PC-9 (cell line): ENCODE results near the gene ITGAX. TPM values are rescaled to one million over a fixed set of nuclear protein-coding genes. Genes with fewer than 3 reads are reported as not detected.

Source experiments
- BruUV-seq: library from RNA; stranded (reverse); fragments of 400-500 nt; replicated peaks from 2 replicates; lab custom pipeline; 2021; lab: Mats Ljungman, UMichigan
- CTCF ChIA-PET: fragments of 300-600 bp; sonication (Branson Sonifier 250); formaldehyde crosslinking; loops from one replicate; lab custom pipeline; 2022; ENCODE audit warnings: antibody characterized with exemption; lab: Charles Lee
- POLR2A ChIA-PET: fragments of 300-600 bp; sonication (Branson Sonifier 250); formaldehyde crosslinking; loops from one replicate; lab custom pipeline; 2022; ENCODE audit warnings: antibody characterized with exemption; ENCODE audit not compliant: unreplicated experiment; lab: Charles Lee
- DNase-seq, 2 experiments: peaks; one replicate each; pipeline versions ENCODE4 v3.0.0 to v3.0.0-alpha.2; 2015 to 2022; ENCODE audit warnings: mixed read lengths in 1 of 2
- H2AFZ ChIP-seq: fragments of 200-600 bp; sonication (generic); 2 replicates; pipeline ENCODE4 v1.8.1; 2017; ENCODE audit warnings: antibody characterized with exemption
- H3F3A ChIP-seq: fragments of 200-600 bp; sonication (generic); 2 replicates; pipeline ENCODE4 v1.8.1; 2017; ENCODE audit warnings: antibody characterized with exemption, mild to moderate bottlenecking, low read depth; ENCODE audit not compliant: insufficient read depth
- H3K27ac ChIP-seq: fragments of 200-600 bp; sonication (generic); 2 replicates; pipeline ENCODE4 v1.6.1; 2016; ENCODE audit warnings: mixed run types
- H3K27me3 ChIP-seq: fragments of 200-600 bp; sonication (generic); 2 replicates; pipeline ENCODE4 v1.6.1; 2016; ENCODE audit warnings: low read depth, mixed run types; ENCODE audit not compliant: insufficient read depth
- H3K36me3 ChIP-seq: fragments of 200-600 bp; sonication (generic); 2 replicates; pipeline ENCODE4 v1.6.1; 2016; ENCODE audit warnings: low read depth, mixed run types
- H3K4me1 ChIP-seq: fragments of 200-600 bp; sonication (generic); replicated peaks from 2 replicates; pipeline ENCODE4 v1.6.1; 2016; ENCODE audit warnings: mixed run types; ENCODE audit not compliant: insufficient read depth
- H3K4me2 ChIP-seq: fragments of 200-600 bp; sonication (generic); 2 replicates; pipeline ENCODE4 v1.6.1; 2017; ENCODE audit warnings: mixed run types
- H3K4me3 ChIP-seq: fragments of 200-600 bp; sonication (generic); 2 replicates; pipeline ENCODE4 v1.6.1; 2016; ENCODE audit warnings: mixed run types
- H3K79me2 ChIP-seq: fragments of 200-600 bp; sonication (generic); 2 replicates; pipeline ENCODE4 v1.6.1; 2017; ENCODE audit warnings: low read depth, mixed run types
- H3K9me2 ChIP-seq: fragments of 200-600 bp; sonication (generic); 2 replicates; pipeline ENCODE4 v1.8.1; 2017; ENCODE audit warnings: mild to moderate bottlenecking; ENCODE audit not compliant: insufficient read depth
- H3K9me3 ChIP-seq: fragments of 200-600 bp; sonication (generic); 2 replicates; pipeline ENCODE4 v1.8.1; 2016; ENCODE audit warnings: low read depth; ENCODE audit not compliant: insufficient read depth
- H4K20me1 ChIP-seq: fragments of 200-600 bp; sonication (generic); 2 replicates; pipeline ENCODE4 v1.8.1; 2017; ENCODE audit not compliant: insufficient read depth
- EZH2 ChIP-seq: fragments of 200-600 bp; sonication (generic); IDR thresholded peaks from 2 replicates; pipeline ENCODE4 v1.8.0; 2017; ENCODE audit warnings: antibody characterized with exemption, low read depth
- intact Hi-C: fragments of 100-400 bp; cut with micrococcal nuclease; formaldehyde crosslinking; loops from one replicate; pipeline ENCODE4 v1.10.0; 2022; ENCODE audit not compliant: unreplicated experiment
- total RNA-seq: library from RNA; stranded (reverse); gene quantifications from 2 replicates; pipeline ENCODE4 v1.2.3, GENCODE V29; 2021
- TF ChIP-seq, protein P1 (sequence below): fragments of 200-600 bp; sonication (generic); conservative IDR thresholded peaks from 2 replicates; pipeline ENCODE4 v1.6.1; 2017; ENCODE audit warnings: mixed run types, antibody characterized with exemption, mild to moderate bottlenecking, moderate library complexity

The ITGAX gene
- total RNA-seq, 1 experiment from 2014 or later: 1.1 TPM

DNA sequence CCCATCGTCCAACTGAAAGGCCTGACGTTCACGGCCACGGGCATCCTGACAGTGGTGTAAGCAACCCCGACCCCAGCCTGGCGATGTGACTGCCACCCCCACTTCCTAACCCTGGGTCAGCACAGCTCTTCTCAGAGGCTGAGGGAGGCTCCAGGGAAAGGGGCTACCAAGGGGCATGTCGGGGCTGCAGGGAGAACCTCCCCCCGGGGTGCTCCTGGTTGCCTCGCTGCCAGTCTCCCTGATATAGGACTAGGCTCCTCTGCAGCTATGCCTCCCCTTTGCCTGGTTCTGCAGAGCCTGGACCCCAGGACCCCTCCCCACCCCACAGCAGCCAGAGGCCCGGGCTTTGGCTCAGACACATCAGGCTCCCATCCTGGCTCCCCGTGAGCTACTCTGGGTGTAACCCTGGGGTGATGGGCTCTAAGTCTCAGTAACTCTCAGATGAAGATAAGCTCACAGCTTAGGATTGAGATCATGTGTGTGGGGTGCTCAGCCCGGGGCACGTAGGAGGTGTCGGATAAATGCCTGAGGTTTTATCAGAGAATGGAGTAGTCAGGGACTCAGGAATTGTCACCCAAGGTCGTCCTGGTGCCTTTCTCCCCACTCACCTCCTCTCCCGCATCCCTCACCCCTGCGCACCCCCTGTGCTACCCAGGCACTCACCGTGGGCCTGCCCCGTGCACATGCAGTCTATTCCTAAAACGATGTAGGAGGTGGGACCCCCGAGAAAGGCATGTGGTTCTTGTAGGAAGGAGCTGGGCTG, 48.8 kb downstream of the ITGAX start:
- Histone ChIP-seq H3K4me2 (peak overlapping the region; percentile 92), H3F3A (peaks cover 4% of the 10 kb centered on the region; the same call in 1 of the 2 replicates), H3K4me3 (peak overlapping the region; percentile 88), H2AFZ (peak overlapping the region; percentile 89), H4K20me1 (no peaks in the 10 kb centered on the region), H3K9me2 (no peaks in the 10 kb centered on the region), H3K36me3 (no peaks in the 10 kb centered on the region), H3K27ac (0 out of 2 replicates have a peak overlapping the region, but pooled peaks have one; percentile 13), H3K79me2 (peaks cover 19% of the 10 kb centered on the region), H3K27me3 (no peaks in the 10 kb centered on the region), H3K4me1 (peaks cover 14% of the 10 kb centered on the region), H3K9me3 (no peaks in the 10 kb centered on the region)
- ChIA-PET CTCF (interaction anchor here (0.6 to 0.7 kb wide), 2 partner anchors 18 to 112 kb away, joined by 5 to 7 read pairs; no protein-coding TSS in a partner anchor), POLR2A (no interaction called here)
- TF ChIP-seq, protein P1, sequence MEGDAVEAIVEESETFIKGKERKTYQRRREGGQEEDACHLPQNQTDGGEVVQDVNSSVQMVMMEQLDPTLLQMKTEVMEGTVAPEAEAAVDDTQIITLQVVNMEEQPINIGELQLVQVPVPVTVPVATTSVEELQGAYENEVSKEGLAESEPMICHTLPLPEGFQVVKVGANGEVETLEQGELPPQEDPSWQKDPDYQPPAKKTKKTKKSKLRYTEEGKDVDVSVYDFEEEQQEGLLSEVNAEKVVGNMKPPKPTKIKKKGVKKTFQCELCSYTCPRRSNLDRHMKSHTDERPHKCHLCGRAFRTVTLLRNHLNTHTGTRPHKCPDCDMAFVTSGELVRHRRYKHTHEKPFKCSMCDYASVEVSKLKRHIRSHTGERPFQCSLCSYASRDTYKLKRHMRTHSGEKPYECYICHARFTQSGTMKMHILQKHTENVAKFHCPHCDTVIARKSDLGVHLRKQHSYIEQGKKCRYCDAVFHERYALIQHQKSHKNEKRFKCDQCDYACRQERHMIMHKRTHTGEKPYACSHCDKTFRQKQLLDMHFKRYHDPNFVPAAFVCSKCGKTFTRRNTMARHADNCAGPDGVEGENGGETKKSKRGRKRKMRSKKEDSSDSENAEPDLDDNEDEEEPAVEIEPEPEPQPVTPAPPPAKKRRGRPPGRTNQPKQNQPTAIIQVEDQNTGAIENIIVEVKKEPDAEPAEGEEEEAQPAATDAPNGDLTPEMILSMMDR: no peak
- no peak for TF ChIP-seq EZH2
- intact Hi-C loops: no loop called here
- BruUV-seq: no TSS peak
- DNase-seq: no peak

DNA sequence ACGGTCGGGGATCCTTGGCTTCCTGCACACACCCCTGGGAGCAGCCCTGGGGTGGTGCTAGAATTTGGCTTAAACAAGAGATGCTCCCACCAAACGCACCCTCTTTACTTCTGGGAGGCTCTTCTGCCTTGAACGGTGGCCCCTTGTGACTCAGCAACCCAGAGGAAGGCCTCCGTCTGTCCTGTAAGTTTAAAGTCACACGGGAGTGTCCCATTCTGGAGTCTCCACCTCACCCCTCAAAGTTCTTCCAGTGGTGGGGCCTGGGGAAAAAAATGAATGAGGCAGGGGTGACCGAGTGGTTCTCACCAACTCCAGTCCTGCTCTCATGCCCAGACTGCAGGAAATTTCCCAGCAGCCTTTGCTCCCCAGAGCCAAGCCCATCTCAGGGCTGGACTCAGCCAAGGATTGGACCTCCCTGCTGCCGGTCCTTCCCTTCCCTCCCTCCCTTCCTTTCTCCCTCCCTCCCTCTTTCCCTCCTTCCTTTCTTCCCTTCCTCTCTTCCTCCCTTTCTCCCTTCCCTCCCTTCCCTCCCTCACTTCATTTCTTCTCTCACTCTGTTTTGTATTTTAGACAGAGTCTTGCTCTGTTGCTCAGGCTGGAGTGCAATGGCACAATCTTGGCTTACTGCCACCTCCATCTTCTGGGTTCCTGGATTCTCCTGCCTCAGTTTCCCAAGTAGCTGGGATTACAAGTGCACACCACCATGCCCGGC, 49.5 kb downstream of the ITGAX start:
- Histone ChIP-seq H4K20me1 (no peaks in the 10 kb centered on the region), H3K9me2 (no peaks in the 10 kb centered on the region), H3K4me1 (peaks cover 14% of the 10 kb centered on the region), H3K4me2 (peak overlapping the region; percentile 92), H3K27me3 (no peaks in the 10 kb centered on the region), H3F3A (peaks cover 4% of the 10 kb centered on the region; the same call in 1 of the 2 replicates), H2AFZ (peak overlapping the region; percentile 89), H3K27ac (0 out of 2 replicates have a peak overlapping the region, but pooled peaks have one; percentile 13), H3K9me3 (no peaks in the 10 kb centered on the region), H3K4me3 (peak overlapping the region; percentile 88), H3K79me2 (peaks cover 19% of the 10 kb centered on the region), H3K36me3 (no peaks in the 10 kb centered on the region)
- TF ChIP-seq, protein P1: no peak
- no peak for TF ChIP-seq EZH2
- intact Hi-C loops: no loop called here
- ChIA-PET CTCF (interaction anchor here (0.6 to 0.7 kb wide), 2 partner anchors 112 to 211 kb away, joined by 3 to 7 read pairs; no protein-coding TSS in a partner anchor), POLR2A (no interaction called here)
- BruUV-seq: TSS peak; percentile 69
- peak; percentile 62 to 79 for DNase-seq

- H3K79me2 ChIP-seq: peaks cover 19% of the 10 kb centered on the region
- intact Hi-C loops: no loop called here
- no peaks in the 10 kb centered on the region for H3K36me3 ChIP-seq
- no peak overlapping the region for H2AFZ ChIP-seq
- TF ChIP-seq, protein P1: no peak
- TF ChIP-seq EZH2: no peak
- H3K4me1 ChIP-seq: peaks cover 14% of the 10 kb centered on the region
- no peak for DNase-seq
- H3K4me3 ChIP-seq: no peak overlapping the region
- POLR2A ChIA-PET: no interaction called here
- H3F3A ChIP-seq: peaks cover 4% of the 10 kb centered on the region; the same call in 1 of the 2 replicates
- no TSS peak for BruUV-seq
- no peaks in the 10 kb centered on the region for H3K9me2 ChIP-seq
- H3K27ac ChIP-seq: no peak overlapping the region
- H3K9me3 ChIP-seq: no peaks in the 10 kb centered on the region
- no peaks in the 10 kb centered on the region for H4K20me1 ChIP-seq
- no peak overlapping the region for H3K4me2 ChIP-seq
- CTCF ChIA-PET: no interaction called here
- H3K27me3 ChIP-seq: no peaks in the 10 kb centered on the region
Observed at GRCh38 chr16:31407406-31407805, 52.4 kb downstream of the ITGAX start.
